Bone marrow (tissue), 2 donors: Measurements from ENCODE around the gene TRIM42.

ENCODE experiments used
- DNase-seq, 2 donors: peaks; one replicate each; lab custom pipeline; 2025; lab: John Stamatoyannopoulos, UW

The TRIM42 gene

GRCh38 chr3:140677764-140678163 lies at the start of gene TRIM42:
Gene TRIM42, plus strand, starts transcription at chr3:140678064. Its CDS starts 166 bp downstream, at chr3:140678230.
- no peak for DNase-seq

GRCh38 chr3:140628606-140629005 lies 49.3 kb upstream of the TRIM42 start:
- DNase-seq: no peak

- no peak for DNase-seq
Observed at GRCh38 chr3:140629357-140630137, 48.3 kb upstream of the TRIM42 start.

- DNase-seq: no peak
Observed at GRCh38 chr3:140630366-140630765, 47.5 kb upstream of the TRIM42 start.

GRCh38 chr3:140630866-140631265 lies 47.0 kb upstream of the TRIM42 start:
- no peak for DNase-seq

- DNase-seq: no peak
Observed at GRCh38 chr3:140635276-140635675, 42.6 kb upstream of the TRIM42 start.

GRCh38 chr3:140636406-140637138 lies 41.3 kb upstream of the TRIM42 start:
- no peak for DNase-seq

GRCh38 chr3:140651287-140651686 lies 26.6 kb upstream of the TRIM42 start:
- DNase-seq: no peak

GRCh38 chr3:140655678-140656077 lies 22.2 kb upstream of the TRIM42 start:
- no peak for DNase-seq

- DNase-seq: no peak
Observed at GRCh38 chr3:140664111-140664510, 13.8 kb upstream of the TRIM42 start.

GRCh38 chr3:140682586-140682985 lies 4.7 kb downstream of the TRIM42 start:
- DNase-seq: no peak

GRCh38 chr3:140686128-140686527 lies 8.3 kb downstream of the TRIM42 start:
- DNase-seq: no peak

- no peak for DNase-seq
Observed at GRCh38 chr3:140686948-140687347, 9.1 kb downstream of the TRIM42 start.

- no peak for DNase-seq
Observed at GRCh38 chr3:140695361-140696061, 17.6 kb downstream of the TRIM42 start.

- DNase-seq: no peak
Observed at GRCh38 chr3:140699516-140700231, 21.8 kb downstream of the TRIM42 start.

GRCh38 chr3:140702281-140702680 lies 24.4 kb downstream of the TRIM42 start:
- DNase-seq: no peak

GRCh38 chr3:140703496-140703895 lies 25.6 kb downstream of the TRIM42 start:
- no peak for DNase-seq

- no peak for DNase-seq
Observed at GRCh38 chr3:140704733-140705132, 26.9 kb downstream of the TRIM42 start.

GRCh38 chr3:140705954-140706353 lies 28.1 kb downstream of the TRIM42 start:
- no peak for DNase-seq

- no peak for DNase-seq
Observed at GRCh38 chr3:140706360-140706759, 28.5 kb downstream of the TRIM42 start.

- no peak for DNase-seq
Observed at GRCh38 chr3:140708815-140709214, 31.0 kb downstream of the TRIM42 start.

- no peak for DNase-seq
Observed at GRCh38 chr3:140709751-140710150, 31.9 kb downstream of the TRIM42 start.
